K562 (cell line): ENCODE measurements around the gene PLD6. TPM values are rescaled to one million over a fixed set of nuclear protein-coding genes. Genes with fewer than 3 reads are reported as not detected.

Source experiments
- BRCA1 ChIP-seq, 2 experiments: fragments of 450-650 bp in 1 of 2; sonication (generic) in 1 of 2; formaldehyde crosslinking in 1 of 2; IDR thresholded peaks; 2 replicates each; pipeline versions ENCODE4 v1.5.0 to v1.6.1; 2017 to 2020; ENCODE audit warnings: mild to moderate bottlenecking in 1 of 2, missing genetic modification reagents in 1 of 2
- CBFA2T2 ChIP-seq: fragments of 450-650 bp; conservative IDR thresholded peaks from 2 replicates; pipeline ENCODE4 v1.6.1; 2017; ENCODE audit warnings: mild to moderate bottlenecking
- CSDE1 ChIP-seq, 2 experiments: fragments of 450-650 bp; IDR thresholded peaks; 2 replicates each; pipeline ENCODE4 v1.6.1; 2016; ENCODE audit warnings: mild to moderate bottlenecking in 1 of 2
- FOXA3 ChIP-seq, 2 experiments: fragments of 450-650 bp in 1 of 2; sonication (generic) in 1 of 2; formaldehyde crosslinking; IDR thresholded peaks in 1 of 2; conservative IDR thresholded peaks in 1 of 2; 2 replicates each; pipeline versions ENCODE4 v1.4.0 to v1.8.0; 2020 to 2022; ENCODE audit warnings: mild to moderate bottlenecking in 2 of 2, missing genetic modification reagents in 1 of 2
- HEY1 ChIP-seq: fragments of 250-450 bp; sonication (Bioruptor Pico); IDR thresholded peaks from 2 replicates; pipeline ENCODE4 v1.5.0; 2020; ENCODE audit warnings: mild to moderate bottlenecking, moderate library complexity, borderline replicate concordance
- JUND ChIP-seq, 2 experiments: IDR thresholded peaks; 2 replicates in 1 of 2; 3 replicates in 1 of 2; pipeline ENCODE4 v1.6.1; 2011; ENCODE audit warnings: borderline replicate concordance in 2 of 2, low read depth in 2 of 2, low read length in 2 of 2, improper control_type of control experiment in 1 of 2, missing biosample characterization in 1 of 2, missing genetic modification characterization in 1 of 2, missing genetic modification reagents in 1 of 2
- KAT7 ChIP-seq: sonication (generic); formaldehyde crosslinking; IDR thresholded peaks from 2 replicates; pipeline ENCODE4 v1.8.0; 2022; ENCODE audit warnings: missing genetic modification reagents, mild to moderate bottlenecking, borderline replicate concordance
- MECOM ChIP-seq: fragments of 250-450 bp; sonication (Bioruptor Pico); IDR thresholded peaks from 2 replicates; pipeline ENCODE4 v1.8.0; 2022; ENCODE audit warnings: inconsistent platforms
- NR1H2 ChIP-seq: sonication (generic); formaldehyde crosslinking; IDR thresholded peaks from 2 replicates; pipeline ENCODE4 v1.4.0; 2020; ENCODE audit warnings: mild to moderate bottlenecking, missing genetic modification reagents
- SAFB2 ChIP-seq: fragments of 200-400 bp; formaldehyde crosslinking; IDR thresholded peaks from 2 replicates; pipeline ENCODE4 v1.6.1; 2018; ENCODE audit warnings: borderline replicate concordance, low read length, low read depth, moderate library complexity; ENCODE audit not compliant: severe bottlenecking
- SMARCA5 ChIP-seq: fragments of 450-650 bp; IDR thresholded peaks from 2 replicates; pipeline ENCODE4 v1.6.1; 2016
- SP1 ChIP-seq: sonication (generic); formaldehyde crosslinking; IDR thresholded peaks from 2 replicates; pipeline ENCODE4 v1.8.1; 2022; ENCODE audit warnings: mild to moderate bottlenecking, missing genetic modification reagents
- THRAP3 ChIP-seq: fragments of 450-650 bp; IDR thresholded peaks from 2 replicates; pipeline ENCODE4 v1.6.1; 2016; ENCODE audit warnings: mild to moderate bottlenecking, inconsistent platforms, borderline replicate concordance
- YY1 ChIP-seq, 3 experiments: IDR thresholded peaks; 2 replicates each; pipeline ENCODE4 v1.6.1; 2011; ENCODE audit warnings: low read length in 2 of 3, mild to moderate bottlenecking in 2 of 3, moderate library complexity in 2 of 3, borderline replicate concordance in 1 of 3, control low read depth in 1 of 3, low read depth in 1 of 3; ENCODE audit not compliant: insufficient read depth in 3 of 3, insufficient replicate concordance in 2 of 3, control insufficient read depth in 1 of 3, insufficient read length in 1 of 3; ENCODE audit errors: extremely low read depth in 1 of 3
- ZC3H8 ChIP-seq: fragments of 450-650 bp; IDR thresholded peaks from 2 replicates; pipeline ENCODE4 v1.6.1; 2017
- ZFP36 ChIP-seq: fragments of 150-350 bp; IDR thresholded peaks from 2 replicates; pipeline ENCODE4 v1.6.1; 2018; ENCODE audit warnings: low read length, low read depth; ENCODE audit not compliant: partially characterized antibody
- ZNF121 ChIP-seq: sonication (generic); formaldehyde crosslinking; conservative IDR thresholded peaks from 2 replicates; pipeline ENCODE4 v1.8.0; 2022; ENCODE audit warnings: missing genetic modification reagents
- ZNF239 ChIP-seq: fragments of 250-450 bp; sonication (Bioruptor Pico); IDR thresholded peaks from 2 replicates; pipeline ENCODE4 v1.4.0; 2020; ENCODE audit warnings: mild to moderate bottlenecking
- polyA plus RNA-seq, 8 experiments: library from polyadenylated mRNA; depleted of rRNA in 4 of 8; stranded (reverse) in 5 of 8; unstranded in 3 of 8; fragments of >200 nt; fragmentation: Nextera tagmentation in 2 of 8; fragmentation: Illumina TruSeq in 1 of 8; extraction: Ambion mirVana in 2 of 8; extraction: Trizol in 1 of 8; gene quantifications; 2 replicates each; pipeline versions ENCODE4 v1.2.1 to v1.2.3, GENCODE V29; 2011 to 2014; ENCODE audit warnings: inconsistent platforms in 1 of 8, missing spikeins in 1 of 8
- total RNA-seq, 7 experiments: library from RNA; depleted of rRNA in 6 of 7; stranded (reverse); fragments of >200 nt in 6 of 7; fragmentation: Illumina TruSeq in 2 of 7; extraction: Trizol in 2 of 7; gene quantifications; 2 replicates each; pipeline versions ENCODE4 v1.2.1 to v1.2.3, GENCODE V29; 2011 to 2021; ENCODE audit warnings: low replicate concordance in 1 of 7
- TF ChIP-seq, protein P1 (sequence below): sonication (generic); formaldehyde crosslinking; IDR thresholded peaks from 2 replicates; pipeline ENCODE4 v1.8.1; 2023; ENCODE audit warnings: mild to moderate bottlenecking, missing genetic modification reagents
- TF ChIP-seq, protein P2 (sequence below): fragments of 250-450 bp; sonication (Bioruptor Pico); IDR thresholded peaks from 2 replicates; pipeline ENCODE4 v1.6.1; 2021; ENCODE audit warnings: mild to moderate bottlenecking
- TF ChIP-seq, protein P3 (sequence below): sonication (generic); formaldehyde crosslinking; IDR thresholded peaks from 2 replicates; pipeline ENCODE4 v1.8.1; 2022; ENCODE audit warnings: missing genetic modification reagents

PLD6 gene
- total and polyA plus RNA-seq, 9 of the 15 experiments (the other 6 are each of a cell fraction or from before 2014, with no cell fraction given): 3.6 to 15.6 (median 10.0) TPM

DNA sequence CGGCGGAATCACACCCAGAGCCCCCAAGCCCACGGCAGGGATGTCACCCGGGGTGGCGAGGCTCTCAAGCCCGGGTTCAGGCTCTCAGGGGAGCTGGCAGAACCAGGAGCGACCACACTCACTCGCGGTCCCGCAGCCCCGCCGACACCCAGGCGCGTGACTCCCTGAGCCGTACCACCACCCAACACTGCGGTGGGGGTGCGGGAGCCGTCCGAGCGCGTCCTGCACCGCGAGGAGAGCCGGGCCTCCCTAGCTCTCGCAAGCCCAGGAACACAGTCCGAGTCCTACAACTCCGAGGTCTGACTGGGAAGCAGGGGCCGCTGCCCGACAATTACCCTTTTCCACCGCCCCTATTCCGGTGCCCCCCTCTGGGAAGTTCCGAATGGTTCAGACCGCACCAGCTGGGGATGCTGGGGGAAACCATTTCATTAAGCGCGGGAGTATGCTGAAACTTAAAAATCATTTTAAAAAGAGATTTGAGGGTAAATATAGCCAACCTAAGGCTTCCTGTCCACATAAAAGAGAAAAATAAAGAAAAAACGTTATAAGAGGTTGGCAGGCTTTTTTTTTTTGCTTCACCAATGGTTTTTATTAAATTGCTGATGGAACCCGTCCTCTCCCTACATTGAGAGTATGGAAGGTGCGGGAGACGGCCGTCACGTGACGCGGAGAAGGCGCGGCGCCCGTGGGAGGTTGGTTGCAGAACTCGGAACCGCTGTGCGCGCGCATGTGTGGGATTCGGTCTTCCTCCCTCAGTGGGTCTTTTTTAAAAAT is 31.1 kb upstream of the PLD6 start, which contains the start of gene FLCN (continued):
- TF ChIP-seq KAT7 (CRISPR knock-in tag) (0 out of 2 replicates have a peak, but pooled peaks have one; percentile 22), HEY1 (CRISPR knock-in tag) (no peak), FOXA3 (CRISPR knock-in tag; conservative IDR thresholded peaks at IDR 0.05 in 1 of 2, IDR thresholded peaks at IDR 0.05 in 1 of 2) (no peak), YY1 (IDR thresholded peaks at IDR 0.05; ENCODE audit: borderline replicate concordance in 1 of 3, control insufficient read depth in 1 of 3, extremely low read depth in 1 of 3, insufficient read depth in 3 of 3, insufficient read length in 1 of 3, insufficient replicate concordance in 2 of 3, low read depth in 1 of 3, low read length in 2 of 3) (no peak), ZNF239 (CRISPR knock-in tag) (no peak), ZFP36 (no peak), SAFB2 (no peak), JUND (IDR thresholded peaks at IDR 0.05; ENCODE audit: borderline replicate concordance, low read depth, low read length) (peak; percentile 87), JUND (tag; IDR thresholded peaks at IDR 0.05; ENCODE audit: borderline replicate concordance, low read depth, low read length) (no peak), CBFA2T2 (peak; percentile 82), CSDE1 (IDR thresholded peaks at IDR 0.05) (no peak), MECOM (CRISPR knock-in tag) (no peak), ZNF121 (CRISPR knock-in tag) (no peak), NR1H2 (no peak), THRAP3 (no peak), BRCA1 (IDR thresholded peaks at IDR 0.05) (no peak), BRCA1 (CRISPR knock-in tag; IDR thresholded peaks at IDR 0.05) (no peak), ZC3H8 (no peak), SMARCA5 (no peak), SP1 (no peak)
- TF ChIP-seq, protein P1, sequence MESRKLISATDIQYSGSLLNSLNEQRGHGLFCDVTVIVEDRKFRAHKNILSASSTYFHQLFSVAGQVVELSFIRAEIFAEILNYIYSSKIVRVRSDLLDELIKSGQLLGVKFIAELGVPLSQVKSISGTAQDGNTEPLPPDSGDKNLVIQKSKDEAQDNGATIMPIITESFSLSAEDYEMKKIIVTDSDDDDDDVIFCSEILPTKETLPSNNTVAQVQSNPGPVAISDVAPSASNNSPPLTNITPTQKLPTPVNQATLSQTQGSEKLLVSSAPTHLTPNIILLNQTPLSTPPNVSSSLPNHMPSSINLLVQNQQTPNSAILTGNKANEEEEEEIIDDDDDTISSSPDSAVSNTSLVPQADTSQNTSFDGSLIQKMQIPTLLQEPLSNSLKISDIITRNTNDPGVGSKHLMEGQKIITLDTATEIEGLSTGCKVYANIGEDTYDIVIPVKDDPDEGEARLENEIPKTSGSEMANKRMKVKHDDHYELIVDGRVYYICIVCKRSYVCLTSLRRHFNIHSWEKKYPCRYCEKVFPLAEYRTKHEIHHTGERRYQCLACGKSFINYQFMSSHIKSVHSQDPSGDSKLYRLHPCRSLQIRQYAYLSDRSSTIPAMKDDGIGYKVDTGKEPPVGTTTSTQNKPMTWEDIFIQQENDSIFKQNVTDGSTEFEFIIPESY (CRISPR knock-in tag): no peak
- TF ChIP-seq, protein P2, sequence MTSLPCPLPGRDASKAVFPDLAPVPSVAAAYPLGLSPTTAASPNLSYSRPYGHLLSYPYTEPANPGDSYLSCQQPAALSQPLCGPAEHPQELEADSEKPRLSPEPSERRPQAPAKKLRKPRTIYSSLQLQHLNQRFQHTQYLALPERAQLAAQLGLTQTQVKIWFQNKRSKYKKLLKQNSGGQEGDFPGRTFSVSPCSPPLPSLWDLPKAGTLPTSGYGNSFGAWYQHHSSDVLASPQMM: no peak
- TF ChIP-seq, protein P3, sequence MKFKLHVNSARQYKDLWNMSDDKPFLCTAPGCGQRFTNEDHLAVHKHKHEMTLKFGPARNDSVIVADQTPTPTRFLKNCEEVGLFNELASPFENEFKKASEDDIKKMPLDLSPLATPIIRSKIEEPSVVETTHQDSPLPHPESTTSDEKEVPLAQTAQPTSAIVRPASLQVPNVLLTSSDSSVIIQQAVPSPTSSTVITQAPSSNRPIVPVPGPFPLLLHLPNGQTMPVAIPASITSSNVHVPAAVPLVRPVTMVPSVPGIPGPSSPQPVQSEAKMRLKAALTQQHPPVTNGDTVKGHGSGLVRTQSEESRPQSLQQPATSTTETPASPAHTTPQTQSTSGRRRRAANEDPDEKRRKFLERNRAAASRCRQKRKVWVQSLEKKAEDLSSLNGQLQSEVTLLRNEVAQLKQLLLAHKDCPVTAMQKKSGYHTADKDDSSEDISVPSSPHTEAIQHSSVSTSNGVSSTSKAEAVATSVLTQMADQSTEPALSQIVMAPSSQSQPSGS (CRISPR knock-in tag): no peak
